ENCODE data around the gene AKR1D1. TPM values are rescaled to one million over a fixed set of nuclear protein-coding genes. Genes with fewer than 3 reads are reported as not detected.
"Not testable (repeated sequence)": the region's sequence is repeated elsewhere in the genome, so short reads cannot be mapped to it uniquely, and the experiment has no call there.

AKR1D1 gene, protein sequence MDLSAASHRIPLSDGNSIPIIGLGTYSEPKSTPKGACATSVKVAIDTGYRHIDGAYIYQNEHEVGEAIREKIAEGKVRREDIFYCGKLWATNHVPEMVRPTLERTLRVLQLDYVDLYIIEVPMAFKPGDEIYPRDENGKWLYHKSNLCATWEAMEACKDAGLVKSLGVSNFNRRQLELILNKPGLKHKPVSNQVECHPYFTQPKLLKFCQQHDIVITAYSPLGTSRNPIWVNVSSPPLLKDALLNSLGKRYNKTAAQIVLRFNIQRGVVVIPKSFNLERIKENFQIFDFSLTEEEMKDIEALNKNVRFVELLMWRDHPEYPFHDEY
- total RNA-seq (2014; rRNA removed; shearing (Covaris generic)): not detected in 2 replicates

DNA sequence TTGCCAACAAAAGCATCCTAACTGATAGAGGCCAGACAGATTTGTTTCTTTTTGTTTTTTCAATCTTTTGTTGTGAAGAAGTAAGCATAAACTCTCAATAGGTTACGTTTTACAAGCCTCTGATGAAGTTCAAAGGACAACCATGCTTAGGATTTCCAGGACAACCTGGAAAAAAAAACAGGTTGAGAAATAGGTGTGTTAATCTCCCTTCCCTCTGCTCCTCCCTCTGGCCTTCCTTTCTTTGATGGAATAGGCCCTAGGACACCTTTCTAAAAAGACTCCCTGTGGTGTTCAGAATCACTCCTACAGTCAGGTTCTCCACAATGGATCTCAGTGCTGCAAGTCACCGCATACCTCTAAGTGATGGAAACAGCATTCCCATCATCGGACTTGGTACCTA, at the start of gene AKR1D1:
Gene AKR1D1 (plus strand): TSS at position 264 of the 400 bp plus-strand sequence. CDS start 60 bp downstream, at position 324.
- no peak within 1 kb of the TSS for H3K27ac ChIP-seq
- H3K36me3 ChIP-seq: no peaks in the 10 kb centered on the region
- H3K4me1 ChIP-seq: no peaks in the 10 kb centered on the region
- no peak for DNase-seq
- no peaks in the 10 kb centered on the region for H3K27me3 ChIP-seq
- H3K4me3 ChIP-seq: no peak within 1 kb of the TSS
- H3K9me3 ChIP-seq (replicated peaks): 0 out of 2 replicates have a peak, but pooled peaks cover 3% of the 10 kb centered on the region

DNA sequence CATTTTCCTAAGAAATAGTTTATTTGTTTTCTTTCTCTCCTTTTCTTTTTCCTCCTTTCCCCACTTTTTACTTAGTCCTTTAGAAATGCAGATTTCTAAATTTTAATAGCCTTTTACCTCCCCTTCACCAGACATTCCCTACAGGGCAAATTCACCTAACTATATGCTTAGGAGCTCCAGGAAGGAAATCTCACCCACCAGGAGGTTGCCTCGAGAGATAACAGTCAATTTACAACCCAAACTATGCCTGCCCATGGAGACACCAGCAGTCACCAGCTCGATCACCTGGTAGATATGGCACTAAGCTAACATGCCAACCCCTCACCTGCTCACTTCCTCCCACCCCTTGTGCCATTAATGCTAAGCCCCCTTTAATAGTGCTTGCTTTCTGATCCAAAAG, 49.2 kb upstream of the AKR1D1 start:
- no peak for DNase-seq
- no peaks in the 10 kb centered on the region for H3K36me3 ChIP-seq
- H3K4me3 ChIP-seq: no peak overlapping the region

DNA sequence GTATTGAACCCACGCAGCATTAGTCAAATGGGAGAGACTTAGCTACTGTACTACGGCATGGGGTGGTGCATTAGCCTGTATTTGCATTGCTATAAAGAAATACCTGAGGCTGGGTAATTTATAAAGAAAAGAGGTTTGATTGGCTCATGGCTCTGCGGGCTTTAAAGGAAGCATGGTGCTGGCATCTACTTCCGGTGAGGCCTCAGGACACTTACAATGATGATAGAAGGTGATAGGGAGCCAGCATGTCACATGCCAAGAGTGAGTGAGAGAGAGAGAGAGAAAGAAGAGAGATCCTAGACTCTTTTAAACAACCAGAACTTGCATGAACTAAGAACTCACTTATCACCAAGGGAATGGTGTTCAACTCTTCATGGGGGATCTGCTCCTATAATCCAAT, 47.1 kb upstream of the AKR1D1 start:
- H3K27ac ChIP-seq: no peak overlapping the region
- DNase-seq: no peak

More for the DNA sequence above, 49.2 kb upstream of the AKR1D1 start:
- Histone ChIP-seq H3K9me3 (replicated peaks) (0 out of 2 replicates have a peak, but pooled peaks cover 4% of the 10 kb centered on the region), H3K27ac (no peak overlapping the region), H3K4me1 (no peaks in the 10 kb centered on the region), H3K27me3 (no peaks in the 10 kb centered on the region)

GRCh38 chr7:138029941-138030340, 46.3 kb upstream of the AKR1D1 start:
- Histone ChIP-seq H3K4me3 (no peak overlapping the region), H3K27ac (no peak overlapping the region), H3K36me3 (no peaks in the 10 kb centered on the region), H3K4me1 (no peaks in the 10 kb centered on the region), H3K27me3 (no peaks in the 10 kb centered on the region), H3K9me3 (replicated peaks) (0 out of 2 replicates have a peak, but pooled peaks cover 4% of the 10 kb centered on the region)
- DNase-seq: no peak

More for the DNA sequence above, 47.1 kb upstream of the AKR1D1 start:
- H3K4me3 ChIP-seq: no peak overlapping the region
- H3K27me3 ChIP-seq: no peaks in the 10 kb centered on the region
- no peaks in the 10 kb centered on the region for H3K36me3 ChIP-seq
- H3K9me3 ChIP-seq (replicated peaks): 0 out of 2 replicates have a peak, but pooled peaks cover 4% of the 10 kb centered on the region
- H3K4me1 ChIP-seq: no peaks in the 10 kb centered on the region

DNA sequence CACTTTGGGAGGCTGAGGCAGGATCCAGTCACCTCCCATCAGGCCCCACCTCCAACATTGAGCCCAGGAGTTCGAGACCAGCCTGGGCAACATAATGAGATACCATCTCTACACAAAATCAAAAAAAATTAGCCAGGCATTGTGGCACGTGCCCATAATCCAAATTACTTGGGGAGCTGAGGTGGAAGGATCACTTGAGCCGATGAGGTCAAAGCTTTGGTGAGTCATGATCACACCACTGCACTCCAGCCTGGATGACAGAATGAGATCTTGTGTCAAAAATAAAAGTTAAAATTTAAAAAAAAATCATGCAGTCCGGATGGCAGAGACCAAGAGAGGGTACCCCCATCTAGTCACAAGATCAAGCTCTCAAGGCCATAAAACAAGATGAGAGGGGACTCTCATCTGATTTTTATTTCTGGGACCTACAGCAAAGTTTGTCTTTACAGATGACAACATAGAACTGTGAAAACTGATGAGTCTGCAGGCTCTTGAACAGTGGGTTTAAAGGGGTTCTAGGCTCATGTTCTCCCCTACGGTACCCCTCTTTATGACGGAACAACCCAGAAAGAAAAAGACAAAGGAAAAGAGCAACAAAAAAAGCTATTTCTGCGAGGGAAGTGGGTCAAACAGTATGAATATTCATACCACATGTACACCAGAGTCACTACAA, 45.4 kb upstream of the AKR1D1 start:
- Histone ChIP-seq H3K9me3 (replicated peaks) (peaks cover 4% of the 10 kb centered on the region; the same call in 1 of the 2 replicates), H3K36me3 (no peaks in the 10 kb centered on the region), H3K4me1 (no peaks in the 10 kb centered on the region), H3K27me3 (no peaks in the 10 kb centered on the region), H3K4me3 (no peak overlapping the region), H3K27ac (no peak overlapping the region)
- DNase-seq: no peak

DNA sequence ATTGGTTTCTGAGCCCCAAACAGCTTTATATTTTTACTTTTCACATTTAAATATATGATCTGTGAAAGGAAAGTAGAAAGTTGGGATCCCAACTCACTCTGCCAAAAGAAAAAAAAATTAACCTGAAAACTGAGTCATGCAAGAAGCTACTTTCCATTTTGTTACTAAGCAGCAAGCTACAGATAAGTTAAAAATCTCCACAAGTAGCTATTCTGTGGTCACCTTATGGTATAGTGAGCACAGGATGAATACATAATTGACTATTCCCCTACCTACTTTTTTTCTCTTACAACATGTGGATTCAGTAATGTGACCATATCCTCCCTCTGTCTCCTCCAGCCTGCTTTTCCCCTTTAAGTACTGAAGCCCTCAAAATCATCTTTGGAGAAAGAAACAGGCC, 44.1 kb upstream of the AKR1D1 start:
- H3K27ac ChIP-seq: no peak overlapping the region

GRCh38 chr7:138032770-138033169, 43.5 kb upstream of the AKR1D1 start:
- no peaks in the 10 kb centered on the region for H3K36me3 ChIP-seq
- no peak for DNase-seq
- no peaks in the 10 kb centered on the region for H3K4me1 ChIP-seq
- H3K27me3 ChIP-seq: no peaks in the 10 kb centered on the region
- no peak overlapping the region for H3K4me3 ChIP-seq
- peaks cover 5% of the 10 kb centered on the region for H3K9me3 ChIP-seq (replicated peaks)
- no peak overlapping the region for H3K27ac ChIP-seq

More for the DNA sequence above, 44.1 kb upstream of the AKR1D1 start:
- Histone ChIP-seq H3K4me3 (no peak overlapping the region), H3K27me3 (no peaks in the 10 kb centered on the region), H3K9me3 (replicated peaks) (peaks cover 5% of the 10 kb centered on the region), H3K36me3 (no peaks in the 10 kb centered on the region), H3K4me1 (no peaks in the 10 kb centered on the region)
- no peak for DNase-seq

- no peaks in the 10 kb centered on the region for H3K27me3 ChIP-seq
- H3K4me3 ChIP-seq: no peak overlapping the region
- no peak for DNase-seq
- no peaks in the 10 kb centered on the region for H3K36me3 ChIP-seq
- H3K4me1 ChIP-seq: no peaks in the 10 kb centered on the region
- H3K9me3 ChIP-seq (replicated peaks): peaks cover 5% of the 10 kb centered on the region
- H3K27ac ChIP-seq: no peak overlapping the region
Measured at GRCh38 chr7:138033241-138033640, 43.0 kb upstream of the AKR1D1 start.

DNA sequence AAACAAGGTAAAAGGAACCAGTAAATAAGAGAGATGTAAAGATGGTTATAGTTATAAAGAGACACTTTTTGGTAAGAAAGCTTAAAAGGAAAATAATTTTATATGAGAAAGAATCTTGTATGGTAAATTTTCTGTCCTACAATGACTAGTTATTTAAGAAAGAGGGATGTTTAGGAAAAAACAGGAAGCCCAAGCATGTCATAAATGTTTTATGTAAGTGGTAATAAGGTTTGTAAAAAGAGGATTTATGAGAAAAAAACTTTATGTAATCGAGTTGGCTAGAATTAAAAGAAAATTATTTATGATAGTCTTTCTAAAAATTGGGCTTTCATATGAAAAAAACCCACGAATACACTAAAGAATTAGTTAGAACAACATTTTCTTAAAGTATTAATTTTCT, 40.1 kb upstream of the AKR1D1 start:
- no peaks in the 10 kb centered on the region for H3K4me1 ChIP-seq
- H3K36me3 ChIP-seq: no peaks in the 10 kb centered on the region
- DNase-seq: no peak
- H3K9me3 ChIP-seq (replicated peaks): peaks cover 5% of the 10 kb centered on the region
- no peak overlapping the region for H3K27ac ChIP-seq
- H3K27me3 ChIP-seq: no peaks in the 10 kb centered on the region
- no peak overlapping the region for H3K4me3 ChIP-seq

- not testable (repeated sequence) for H3K27me3 ChIP-seq; H3K4me1 ChIP-seq; H3K9me3 ChIP-seq (replicated peaks); H3K27ac ChIP-seq; H3K4me3 ChIP-seq; DNase-seq; H3K36me3 ChIP-seq
Measured at GRCh38 chr7:138040063-138040462, 36.2 kb upstream of the AKR1D1 start.

DNA sequence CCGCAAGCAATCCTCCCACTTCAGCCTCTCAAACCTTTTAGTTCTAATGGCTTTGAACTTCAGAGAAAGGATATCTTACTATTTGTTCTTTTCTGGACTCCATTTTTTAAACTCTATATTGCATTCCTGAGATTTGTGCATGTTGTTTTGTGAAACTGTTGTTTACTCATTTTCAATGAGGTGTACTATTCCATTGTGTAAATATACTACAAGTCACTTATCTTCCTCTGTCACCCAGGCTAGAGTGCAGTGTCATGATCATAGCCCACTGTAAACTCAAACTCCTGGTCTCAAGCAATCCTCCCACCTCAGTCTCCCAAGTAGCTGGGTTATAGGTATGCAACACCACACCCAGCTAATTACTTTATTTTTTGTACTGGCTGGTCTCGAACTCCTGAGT, 31.4 kb upstream of the AKR1D1 start:
- Histone ChIP-seq H3K9me3 (replicated peaks) (no peaks in the 10 kb centered on the region), H3K36me3 (no peaks in the 10 kb centered on the region), H3K27ac (no peak overlapping the region), H3K4me1 (0 out of 2 replicates have a peak, but pooled peaks cover 2% of the 10 kb centered on the region), H3K27me3 (no peaks in the 10 kb centered on the region), H3K4me3 (no peak overlapping the region)
- DNase-seq: no peak

DNA sequence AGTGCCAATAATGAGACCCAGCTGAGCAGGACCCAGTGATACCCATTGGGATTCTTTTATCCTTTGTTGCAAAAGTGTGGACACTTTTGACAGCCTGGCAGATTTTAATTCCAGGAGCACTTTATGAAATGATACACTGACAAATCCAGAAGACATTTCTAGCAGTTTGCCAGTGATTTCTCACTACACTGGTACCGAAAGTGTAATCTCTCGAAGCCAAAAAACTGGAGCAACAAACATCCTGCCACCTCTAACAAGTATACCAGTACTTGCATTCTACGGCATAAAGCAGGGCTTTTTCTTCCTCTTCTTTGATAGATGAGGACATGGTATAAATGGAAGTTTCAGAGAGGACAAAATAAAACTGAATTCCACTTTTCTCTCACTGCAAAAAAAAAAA, 28.4 kb upstream of the AKR1D1 start:
- Histone ChIP-seq H3K36me3 (no peaks in the 10 kb centered on the region), H3K4me1 (no peaks in the 10 kb centered on the region), H3K4me3 (no peak overlapping the region), H3K27ac (no peak overlapping the region), H3K27me3 (no peaks in the 10 kb centered on the region), H3K9me3 (replicated peaks) (no peaks in the 10 kb centered on the region)
- DNase-seq: no peak

DNA sequence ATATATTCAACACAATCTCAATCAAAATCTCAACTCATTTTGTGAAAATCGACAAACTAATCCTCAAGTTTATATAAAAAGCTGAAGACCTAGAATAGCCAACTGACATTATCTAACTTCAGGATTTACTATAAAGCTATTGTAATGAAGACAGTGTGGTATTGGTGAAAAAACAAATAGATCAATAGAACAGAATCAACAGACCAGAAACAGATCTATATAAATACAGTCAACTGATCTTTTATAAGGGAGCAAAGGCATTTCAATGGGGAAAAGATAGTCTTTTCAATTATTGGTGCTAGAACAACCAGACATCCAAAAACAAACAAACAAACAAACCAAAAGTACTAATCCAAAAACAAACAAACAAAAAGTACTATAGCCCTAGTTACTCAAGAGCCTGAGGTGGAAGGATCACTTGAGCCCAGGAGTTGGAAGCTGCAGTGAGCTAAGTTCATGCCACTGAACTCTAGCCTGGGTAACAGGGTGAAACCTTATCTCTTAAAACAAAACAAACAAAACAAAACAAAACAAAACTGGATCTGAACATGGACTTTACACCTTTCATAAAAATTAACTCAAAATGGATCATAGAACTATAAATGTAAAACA, 26.6 kb upstream of the AKR1D1 start:
- Histone ChIP-seq H3K27ac (no peak overlapping the region), H3K27me3 (no peaks in the 10 kb centered on the region), H3K4me1 (no peaks in the 10 kb centered on the region), H3K4me3 (no peak overlapping the region), H3K9me3 (replicated peaks) (no peaks in the 10 kb centered on the region), H3K36me3 (no peaks in the 10 kb centered on the region)
- DNase-seq: no peak

DNA sequence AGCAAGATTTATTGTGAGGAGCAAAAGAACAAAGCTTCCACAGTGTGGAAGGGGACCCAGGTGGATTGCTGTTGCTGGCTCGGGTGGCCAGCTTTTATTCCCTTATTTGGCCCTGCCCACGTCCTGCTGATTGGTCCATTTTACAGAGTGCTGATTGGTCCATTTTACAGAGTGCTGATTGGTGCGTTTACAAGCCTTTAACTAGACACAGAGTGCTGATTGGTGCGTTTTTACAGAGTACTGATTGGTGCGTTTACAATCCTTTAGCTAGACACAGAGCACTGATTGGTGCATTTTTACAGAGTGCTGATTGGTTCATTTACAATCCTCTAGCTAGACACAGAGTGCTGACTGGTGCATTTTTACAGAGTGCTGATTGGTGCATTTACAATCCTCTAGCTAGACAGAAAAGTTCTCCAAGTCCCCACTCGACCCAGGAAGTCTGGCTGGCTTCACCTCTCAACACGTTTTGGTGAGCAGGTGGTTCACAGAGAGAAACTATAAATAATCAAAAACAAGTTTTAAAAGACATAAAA, 24.5 kb upstream of the AKR1D1 start:
- not testable (repeated sequence) for H3K9me3 ChIP-seq (replicated peaks); H3K36me3 ChIP-seq; H3K4me3 ChIP-seq; DNase-seq; H3K27me3 ChIP-seq; H3K27ac ChIP-seq; H3K4me1 ChIP-seq

DNA sequence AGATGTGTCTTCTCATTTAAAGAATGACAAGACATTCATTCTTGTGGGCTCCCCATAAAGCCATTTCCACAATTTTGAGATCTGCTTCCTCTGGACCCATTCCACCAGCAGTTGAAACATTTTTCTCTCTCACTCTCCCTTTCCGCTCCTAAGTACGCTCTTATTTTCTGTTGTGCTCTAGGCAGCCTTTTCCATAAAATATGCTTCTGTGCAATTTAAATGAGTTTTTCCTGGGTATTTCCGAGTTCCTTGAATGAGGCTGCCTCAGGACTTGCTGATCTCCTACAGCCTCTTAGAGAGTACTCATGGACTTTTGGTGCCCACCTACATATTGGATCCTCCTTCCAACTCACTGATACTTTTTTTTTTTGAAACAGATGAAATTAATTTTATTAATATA, 23.6 kb upstream of the AKR1D1 start:
- H3K9me3 ChIP-seq (replicated peaks): no peaks in the 10 kb centered on the region
- DNase-seq: no peak
- H3K27ac ChIP-seq: no peak overlapping the region
- no peaks in the 10 kb centered on the region for H3K4me1 ChIP-seq
- no peaks in the 10 kb centered on the region for H3K27me3 ChIP-seq
- H3K36me3 ChIP-seq: no peaks in the 10 kb centered on the region
- H3K4me3 ChIP-seq: no peak overlapping the region
